Activated naive CD4-positive, alpha-beta T cell (primary cell): ENCODE results near the gene TCEANC.

Experiments
- DNase-seq, 4 experiments: peaks; one replicate each; lab custom pipeline; 2025; lab: John Stamatoyannopoulos, UW

Gene TCEANC

DNA sequence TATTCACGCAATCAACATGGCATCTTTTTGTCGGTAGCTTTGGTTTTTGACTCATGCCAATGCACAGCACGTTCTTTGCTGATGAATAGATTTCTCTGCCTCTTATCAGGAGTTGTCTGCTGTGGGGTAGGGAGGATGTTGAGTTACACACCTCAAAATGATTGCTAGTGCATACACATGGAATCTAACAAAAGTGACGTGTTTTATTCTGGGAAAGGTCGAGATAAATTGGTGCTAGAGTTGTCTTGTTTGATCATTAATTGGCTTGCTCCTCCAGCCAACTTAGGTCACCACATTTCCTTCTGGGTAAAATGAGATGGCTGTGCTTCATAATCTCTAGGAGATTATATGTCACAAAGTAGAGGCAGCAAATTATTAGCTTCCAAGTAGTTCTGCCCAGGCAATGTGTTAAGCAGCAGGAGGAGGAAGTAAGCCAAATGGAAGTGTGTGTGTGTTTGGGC, 39.9 kb downstream of the TCEANC start:
- no peak for DNase-seq

- no peak for DNase-seq
Measured at GRCh38 chrX:13693341-13693961, 40.5 kb downstream of the TCEANC start.

DNA sequence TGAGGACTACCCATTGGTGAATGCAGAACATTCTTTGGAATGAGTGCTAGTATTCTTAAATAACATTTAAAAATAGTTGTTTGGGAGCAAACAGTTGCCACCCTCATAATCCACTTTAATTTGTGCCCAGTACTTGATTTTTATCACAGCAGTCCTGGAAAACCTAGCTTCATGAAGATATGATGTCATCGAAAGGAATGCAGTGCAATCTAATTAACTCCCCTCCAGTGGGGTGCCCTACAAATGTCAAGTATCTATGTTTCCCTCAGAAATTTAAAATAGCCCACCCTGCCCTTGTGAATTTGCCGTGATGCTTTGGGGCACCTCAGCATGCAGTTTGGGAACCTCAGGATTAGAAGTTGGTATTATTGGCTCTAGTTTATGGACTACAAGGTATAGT, 41.4 kb downstream of the TCEANC start:
- DNase-seq = no peak

GRCh38 chrX:13694983-13695382, 42.0 kb downstream of the TCEANC start:
- DNase-seq = no peak

GRCh38 chrX:13695601-13696115, 42.7 kb downstream of the TCEANC start:
- DNase-seq = no peak

GRCh38 chrX:13697455-13697854, 44.5 kb downstream of the TCEANC start:
- no peak for DNase-seq

- no peak for DNase-seq
Measured at GRCh38 chrX:13697976-13698375, 45.0 kb downstream of the TCEANC start.

- DNase-seq = no peak
Measured at GRCh38 chrX:13698432-13698831, 45.5 kb downstream of the TCEANC start.

DNA sequence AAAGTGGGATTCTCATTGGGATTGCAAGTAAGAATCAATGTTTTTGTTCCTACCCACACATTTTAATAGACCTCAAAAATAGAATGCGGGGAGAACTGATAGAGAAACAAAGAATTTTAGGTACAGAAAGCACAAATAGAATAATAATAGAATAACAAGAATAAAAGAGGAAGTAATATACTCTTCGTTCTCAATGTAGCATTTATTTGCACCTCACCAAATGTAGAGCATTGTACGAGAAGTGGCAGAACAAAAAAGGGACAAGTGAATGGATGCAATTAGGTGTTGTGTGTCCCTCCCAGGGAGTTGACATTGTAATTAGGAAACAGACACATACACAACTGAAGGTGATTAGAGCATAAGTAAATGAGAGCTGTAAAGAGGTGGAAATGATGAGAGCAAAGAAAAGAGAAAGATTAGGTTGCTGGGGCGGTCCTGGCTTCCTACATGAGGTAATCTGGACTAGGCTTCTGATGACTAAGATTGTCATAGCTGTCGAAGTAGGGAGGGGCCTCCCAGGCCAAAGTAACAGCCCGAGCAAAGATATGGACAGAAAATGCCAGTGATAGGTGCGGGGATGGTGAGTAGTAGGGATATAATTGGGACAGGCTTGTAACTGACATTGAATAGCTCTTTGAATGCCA, 46.4 kb downstream of the TCEANC start:
- no peak for DNase-seq

DNA sequence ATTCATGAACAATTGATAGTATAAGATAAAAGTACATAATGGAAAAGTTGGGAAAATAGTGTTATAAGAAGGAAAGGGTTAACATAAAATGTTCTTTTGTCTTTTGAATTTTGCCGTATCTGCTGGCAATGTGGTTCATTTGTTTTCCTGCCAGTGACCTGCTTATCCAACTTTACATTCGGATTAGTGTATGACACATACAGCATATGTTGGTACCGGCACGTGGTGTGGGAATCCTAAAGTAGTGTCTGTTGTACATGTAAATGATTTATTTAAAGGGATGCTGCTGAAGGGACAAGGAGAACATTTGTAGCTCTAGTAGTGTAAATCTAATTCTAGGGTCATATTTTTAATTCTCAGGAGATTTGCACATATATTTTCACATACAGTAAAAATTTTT, 47.4 kb downstream of the TCEANC start:
- DNase-seq = no peak

DNA sequence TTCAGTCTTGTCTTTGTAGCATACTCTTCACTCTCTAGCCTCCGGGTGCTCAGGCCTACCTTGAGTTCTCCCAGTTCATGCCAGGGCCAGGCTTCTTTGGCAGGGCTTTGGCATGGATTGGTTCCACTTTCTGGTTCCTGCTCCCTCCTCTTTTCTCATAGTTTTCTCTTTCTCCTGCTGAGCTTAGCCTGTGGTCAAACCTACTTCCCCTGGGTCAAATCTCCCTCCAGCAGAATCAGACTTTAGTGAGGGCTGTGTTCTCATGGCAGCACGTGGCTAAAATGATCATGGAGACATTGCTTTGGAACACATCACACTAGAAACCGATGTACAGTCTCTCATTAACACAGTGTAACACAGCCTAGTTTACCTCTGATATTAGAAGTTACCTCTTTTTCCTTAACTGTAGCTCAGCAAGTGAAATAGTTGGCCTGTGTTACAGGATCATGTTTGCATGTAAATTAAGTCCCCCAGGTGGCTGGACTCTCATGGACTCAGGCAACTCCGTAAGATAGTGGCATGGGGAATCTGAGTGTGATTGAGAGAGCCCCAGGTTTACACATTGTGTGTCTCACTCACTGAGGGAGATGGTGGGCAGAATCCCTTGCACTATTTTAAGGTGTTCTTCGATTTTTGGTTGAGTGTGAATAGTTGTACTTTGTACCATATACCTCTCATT, 49.3 kb downstream of the TCEANC start:
- no peak for DNase-seq

DNA sequence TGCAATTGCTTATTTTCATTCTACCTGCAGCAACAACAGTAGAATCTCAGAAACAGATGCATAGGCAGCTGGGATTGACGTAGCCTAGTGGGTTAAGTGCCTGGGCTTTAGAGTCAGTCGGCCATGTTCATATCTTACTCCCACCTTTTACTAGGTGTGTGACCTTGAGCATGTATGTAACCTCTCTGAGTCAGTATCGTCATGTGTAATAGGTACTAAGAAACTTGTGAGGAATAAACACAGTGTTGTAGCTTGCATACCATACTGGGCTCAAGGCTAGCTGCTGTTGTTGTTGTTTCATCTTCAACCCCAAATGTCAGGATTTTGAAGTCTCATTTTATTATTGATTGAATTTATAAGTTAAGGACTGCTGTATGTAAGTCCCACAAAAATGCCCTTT, 50.2 kb downstream of the TCEANC start:
- no peak for DNase-seq

GRCh38 chrX:13703589-13703988, 50.6 kb downstream of the TCEANC start:
- no peak for DNase-seq

- DNase-seq = no peak
Measured at GRCh38 chrX:13711141-13711540, 58.2 kb downstream of the TCEANC start.
